Measurements from ENCODE around the gene KCNQ1OT1.

The KCNQ1OT1 gene

GRCh38 chr11:2721210-2721916 is 21.6 kb upstream of the KCNQ1OT1 start:
- DNase-seq (ENCODE audit: low read depth, low spot score), result no peak

- no peak for DNase-seq (ENCODE audit: low read depth, low spot score)
Measured at GRCh38 chr11:2719831-2720590, 20.2 kb upstream of the KCNQ1OT1 start.

GRCh38 chr11:2718817-2719438 is 19.1 kb upstream of the KCNQ1OT1 start:
- DNase-seq (ENCODE audit: low read depth, low spot score), result no peak

DNA sequence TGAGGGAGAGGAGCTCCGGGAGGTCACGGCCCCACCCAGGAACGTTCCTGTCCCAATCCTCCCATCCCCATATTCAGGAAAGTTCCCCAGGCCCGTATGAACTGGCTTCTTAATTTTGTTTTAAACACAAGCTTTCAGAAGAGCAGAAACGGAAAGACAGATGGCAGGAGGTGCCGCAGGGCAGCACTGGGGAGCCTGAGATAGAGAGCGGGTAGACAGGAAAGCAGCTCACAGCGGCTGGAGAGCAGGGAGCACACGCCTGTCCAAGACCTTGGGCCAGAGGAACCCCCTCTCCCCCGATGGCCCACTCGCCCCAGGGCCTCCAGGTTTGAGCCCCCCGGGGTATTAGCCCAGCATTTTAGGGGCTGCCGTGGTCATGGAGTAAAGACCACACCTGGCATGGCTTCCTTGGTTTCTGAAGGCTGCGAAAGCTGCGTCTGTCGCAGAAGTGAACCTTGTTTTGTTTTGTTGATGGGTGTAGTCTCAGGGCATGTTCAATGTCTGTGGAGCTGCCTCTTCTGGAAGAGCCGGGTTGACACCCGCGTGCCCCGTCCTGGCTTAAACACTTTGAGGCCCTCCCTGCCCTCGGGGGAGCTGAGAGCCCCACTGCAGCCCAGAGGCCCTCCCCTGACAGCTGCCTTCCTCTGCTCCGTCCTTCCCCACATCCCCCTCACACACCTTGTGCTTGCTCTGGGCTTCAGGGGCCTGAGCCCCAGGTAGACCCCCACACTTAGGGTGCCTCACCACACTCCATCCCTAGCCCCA is 17.9 kb upstream of the KCNQ1OT1 start:
- DNase-seq (ENCODE audit: low read depth, low spot score), result no peak

- no peak for DNase-seq (ENCODE audit: low read depth, low spot score)
Measured at GRCh38 chr11:2716376-2717095, 16.7 kb upstream of the KCNQ1OT1 start.

- no peak for DNase-seq (ENCODE audit: low read depth, low spot score)
Measured at GRCh38 chr11:2715716-2716350, 16.0 kb upstream of the KCNQ1OT1 start.

DNA sequence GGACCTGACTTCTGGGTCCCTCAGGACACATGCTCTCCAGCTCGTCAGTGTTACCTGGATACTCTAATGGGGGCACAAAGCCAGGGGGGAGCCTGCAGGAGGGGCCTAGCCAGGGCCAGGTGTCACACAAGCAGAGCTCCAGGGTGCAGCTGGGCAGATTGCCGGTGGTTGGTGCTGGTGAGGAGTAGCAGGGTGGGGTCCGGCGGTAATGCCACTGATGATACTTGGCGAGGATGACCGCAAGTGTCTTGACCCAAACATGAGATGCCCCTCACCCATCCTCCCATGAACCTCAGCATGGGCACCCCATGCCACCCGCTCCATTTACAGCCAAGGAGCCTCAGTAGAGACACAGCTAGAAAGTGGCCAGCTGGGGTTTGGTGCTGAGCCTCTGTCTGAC is 15.1 kb upstream of the KCNQ1OT1 start:
- DNase-seq (ENCODE audit: low read depth, low spot score), result no peak

GRCh38 chr11:2714463-2714800 is 14.6 kb upstream of the KCNQ1OT1 start:
- DNase-seq (ENCODE audit: low read depth, low spot score), result no peak

DNA sequence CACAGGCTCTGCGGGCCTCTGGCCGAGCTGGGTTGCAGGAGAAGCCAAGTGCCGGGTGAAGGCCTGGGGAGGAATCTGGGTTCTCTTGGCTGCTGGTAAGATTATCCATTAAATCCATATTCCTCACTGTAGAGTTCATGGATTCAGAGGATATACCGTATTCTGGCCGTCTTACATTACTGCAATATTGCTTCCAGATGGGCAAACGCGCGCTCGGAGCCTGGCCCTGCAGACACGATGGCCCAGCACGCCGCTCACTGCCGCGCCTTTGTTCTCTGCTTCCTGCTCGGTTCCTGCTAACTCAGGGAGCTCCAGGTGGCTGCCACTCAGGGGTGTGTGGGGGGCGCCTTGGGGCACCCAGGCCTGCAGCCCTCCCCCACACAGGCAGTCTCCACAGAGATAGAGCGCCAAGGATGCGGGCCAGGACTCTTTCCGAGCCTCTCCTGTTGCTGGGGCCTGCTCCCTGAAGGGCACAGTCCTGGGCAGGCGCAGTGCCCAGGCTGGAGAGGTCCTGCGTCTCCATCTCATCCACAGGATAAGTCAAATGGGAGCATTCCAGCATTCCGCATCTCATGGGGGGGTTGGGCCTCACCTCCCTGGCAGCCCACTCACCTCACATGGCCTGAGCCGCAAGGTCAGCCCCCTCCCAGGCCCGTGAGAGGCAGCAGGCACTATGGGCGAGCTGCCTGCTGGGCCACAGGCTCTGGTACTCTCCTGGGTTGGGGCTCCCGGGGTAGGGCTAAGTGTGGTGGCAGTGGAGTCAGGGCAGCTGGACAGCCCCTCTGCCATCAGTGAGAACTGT is 14.1 kb upstream of the KCNQ1OT1 start:
- DNase-seq (ENCODE audit: low read depth, low spot score), result no peak

DNA sequence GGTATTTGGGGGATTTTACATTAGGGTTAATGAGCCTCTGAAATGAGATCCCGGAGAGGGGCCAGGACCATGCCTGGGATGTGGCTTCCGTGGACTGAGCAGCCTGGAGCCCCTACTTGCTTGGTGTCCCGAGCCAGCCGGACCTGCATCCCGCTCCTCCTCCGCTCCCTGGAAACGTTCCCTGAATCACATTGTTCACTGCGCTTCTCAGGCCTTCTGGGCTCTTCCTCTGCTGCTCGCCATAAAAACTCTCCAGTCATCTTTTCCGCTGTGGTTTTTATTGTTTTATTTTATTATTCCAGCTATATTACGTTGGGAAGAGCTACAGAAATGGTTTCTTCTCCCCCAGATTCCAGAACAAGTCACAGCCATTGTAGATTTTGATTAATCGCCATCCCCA is 13.3 kb upstream of the KCNQ1OT1 start:
- no peak for DNase-seq (ENCODE audit: low read depth, low spot score)

GRCh38 chr11:2711161-2711560 is 11.4 kb upstream of the KCNQ1OT1 start:
- no peak for DNase-seq (ENCODE audit: low read depth, low spot score)

GRCh38 chr11:2709429-2709828 is 9.6 kb upstream of the KCNQ1OT1 start:
- no peak for DNase-seq (ENCODE audit: low read depth, low spot score)

- no peak for DNase-seq (ENCODE audit: low read depth, low spot score)
Measured at GRCh38 chr11:2708757-2709281, 9.0 kb upstream of the KCNQ1OT1 start.

- DNase-seq (ENCODE audit: low read depth, low spot score), result no peak
Measured at GRCh38 chr11:2708151-2708581, 8.4 kb upstream of the KCNQ1OT1 start.

- no peak for DNase-seq (ENCODE audit: low read depth, low spot score)
Measured at GRCh38 chr11:2707736-2708135, 7.9 kb upstream of the KCNQ1OT1 start.

DNA sequence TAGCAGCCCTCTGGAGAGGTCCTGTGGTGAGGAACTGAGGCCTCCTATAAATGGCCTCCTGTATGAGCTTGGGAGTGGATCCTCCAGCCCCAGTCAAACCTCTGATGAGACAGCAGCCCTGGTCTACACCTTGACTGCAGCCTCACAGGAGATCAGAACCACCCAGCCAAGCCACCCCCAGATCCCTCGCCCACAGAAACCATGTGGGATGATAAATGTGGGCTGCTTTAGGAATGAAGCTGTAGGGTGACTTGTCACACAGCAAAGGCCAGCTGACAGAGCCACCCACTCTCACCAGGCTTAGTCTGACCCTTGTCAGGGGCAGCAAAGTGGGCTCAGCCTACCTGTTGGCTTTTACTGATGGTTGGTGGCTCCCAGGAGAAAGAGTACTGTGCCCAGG is 6.5 kb upstream of the KCNQ1OT1 start:
- no peak for DNase-seq (ENCODE audit: low read depth, low spot score)

DNA sequence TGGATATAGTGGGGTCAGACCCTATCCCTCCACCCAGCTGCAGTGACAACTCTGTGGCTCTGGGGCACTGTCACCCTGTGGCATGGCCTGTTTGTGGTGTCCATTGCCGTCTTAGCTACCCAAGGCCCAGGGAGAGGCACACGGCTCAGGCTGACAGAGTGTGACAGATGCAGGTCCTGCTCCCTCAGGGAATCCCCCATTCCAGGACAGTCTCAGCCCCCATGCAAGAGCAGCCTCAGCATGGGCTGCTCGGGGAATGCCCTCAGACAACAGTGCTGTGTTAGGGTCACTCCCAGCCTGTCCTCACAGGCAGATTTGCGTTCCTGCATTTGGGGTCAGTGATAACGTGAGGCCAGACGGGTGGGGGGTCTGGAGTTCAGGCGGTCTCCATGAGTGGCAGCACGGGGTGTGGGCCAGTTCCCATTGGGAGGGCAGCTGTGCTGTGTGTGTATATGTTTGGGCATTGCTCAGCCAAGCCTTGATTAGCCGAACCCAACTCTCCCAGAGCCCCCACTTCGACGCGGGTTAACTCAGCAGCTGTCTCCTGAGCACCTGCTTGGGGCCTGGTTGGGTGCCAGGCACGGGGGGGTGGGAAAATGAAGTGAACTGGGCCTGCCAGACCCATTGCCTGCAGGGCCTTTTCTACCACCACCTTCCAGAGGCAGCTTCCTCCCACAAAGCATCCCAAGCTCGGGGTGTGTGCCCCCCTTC is 5.3 kb upstream of the KCNQ1OT1 start:
- DNase-seq (ENCODE audit: low read depth, low spot score), result no peak

- no peak for DNase-seq (ENCODE audit: low read depth, low spot score)
Measured at GRCh38 chr11:2704356-2704755, 4.6 kb upstream of the KCNQ1OT1 start.
